Heart right ventricle (tissue), 16 donors: ENCODE results near the gene RUVBL2. TPM values are rescaled to one million over a fixed set of nuclear protein-coding genes. Genes with fewer than 3 reads are reported as not detected.
A peak's percentile ranks its signal among the peaks of the same experiment; 100 is the strongest.

Experiments
- ATAC-seq, 8 donors: fragments of 200-7000 bp; cut with Tn5 transposase; one replicate each; pipeline ENCODE4 v1.9.1; 2020; ENCODE audit warnings: mild to moderate bottlenecking in 8 of 8, moderate library complexity in 8 of 8, moderate number of reproducible peaks in 1 of 8
- DNase-seq, 2 donors: peaks; one replicate each; pipeline ENCODE4 v3.0.0-alpha.2; 2020
- H3K27ac ChIP-seq, 10 donors: fragments of 200-600 bp; sonication (generic) in 2 of 10; one replicate each; pipeline versions ENCODE4 v1.5.0 to v1.8.0; 2020 to 2022; ENCODE audit warnings: mild to moderate bottlenecking in 3 of 10
- H3K27me3 ChIP-seq, 7 donors: fragments of 200-600 bp; one replicate each; pipeline ENCODE4 v1.8.0; 2021 to 2022; ENCODE audit warnings: mild to moderate bottlenecking in 2 of 7
- H3K36me3 ChIP-seq, 9 donors: fragments of 200-600 bp; sonication (generic) in 1 of 9; one replicate each; pipeline versions ENCODE4 v1.5.0 to v1.8.0; 2020 to 2022; ENCODE audit warnings: mild to moderate bottlenecking in 2 of 9
- H3K4me1 ChIP-seq, 9 donors: fragments of 200-600 bp; sonication (generic) in 1 of 9; one replicate each; pipeline versions ENCODE4 v1.5.0 to v1.8.0; 2020 to 2022; ENCODE audit warnings: mild to moderate bottlenecking in 4 of 9
- H3K4me3 ChIP-seq, 10 donors: fragments of 200-600 bp; sonication (generic) in 2 of 10; one replicate each; pipeline versions ENCODE4 v1.5.0 to v1.8.0; 2020 to 2022; ENCODE audit warnings: mild to moderate bottlenecking in 7 of 10, moderate library complexity in 2 of 10
- H3K9me3 ChIP-seq, 11 donors: fragments of 200-600 bp in 10 of 11; sonication (generic) in 2 of 11; one replicate each; pipeline versions ENCODE4 v1.5.0 to v1.8.0; 2013 to 2022; ENCODE audit warnings: mild to moderate bottlenecking in 2 of 11, control low read depth in 1 of 11, moderate library complexity in 1 of 11
- CTCF ChIP-seq, 9 donors: fragments of 200-600 bp; sonication (generic) in 2 of 9; IDR thresholded peaks; one replicate each; pipeline versions ENCODE4 v1.5.0 to v1.8.0; 2021 to 2022; ENCODE audit warnings: antibody characterized with exemption in 9 of 9, mild to moderate bottlenecking in 5 of 9, moderate library complexity in 1 of 9
- WGBS, 2 donors: extraction: QIAGEN DNeasy Blood & Tissue Kit; methylation state at CpG; one replicate each; pipeline ENCODE4 v1.1.7; 2013; ENCODE audit warnings: inconsistent platforms in 1 of 2; 5-methylcytosine and 5-hydroxymethylcytosine counted together
- intact Hi-C, 10 donors: fragments of 100-400 bp; cut with DNase I; formaldehyde crosslinking; loops; one replicate each; pipeline versions ENCODE4 v1.11.1 to v1.14.2; 2022
- polyA plus RNA-seq, 2 donors: library from polyadenylated mRNA; stranded (reverse); fragments of 200-250 nt; gene quantifications; one replicate each; pipeline ENCODE4 v1.2.3, GENCODE V29; 2013
- total RNA-seq, 10 donors: library from RNA; stranded (reverse); fragmentation: NEBNext Ultra II Directional in 3 of 10; extraction: Animal tissue kit (Norgen Biotek cat#: 25700) in 3 of 10; gene quantifications; one replicate each; pipeline versions ENCODE4 v1.2.1 to v1.2.4, GENCODE V29; 2021 to 2023
- donor health status: Arrhythmogenic right ventricular cardiomyopathy.
- donor health status: ischemic (EF 13 %, LVEDD 7.1; RV severe dilation, severe dysfunction).
- donor health status: healthy with polysubstance abuse.
- donor health status: DM: no; HTN: yes; CAD: no.
- donor health status: DM: no; HTN: no; CAD: no.
- donor health status: ischemic (EF 25% LVEDD 6.9; RV normal size, moderate dysfunction).
- donor health status: ischemic (EF 25% LVEDD 5.7; RV mildly dilated, moderate dysfunction).
- donor health status: healthy.
- donor health status: DM: yes; HTN: yes; CAD: no.
- donor health status: Ischemic cardiomyopathy.
- donor health status: ischemic (EF 35%, LVEDD 5.7; RV mildly dilated, moderate dysfunction).
- donor health status: nonischemic (EF 11% LVEDD 7.7; RV severe dilation, severe dysfunction).
- donor health status: DM: yes; HTN: yes; CAD: no.
- donor health status: PGD.
- donor health status: ischemic (EF 29% LVEDD 5.4; RV normal size, mild dysfunction).
- donor health status: nonischemic (EF 23%, LVEDD 6.1; RV moderate dilation, normal function).

RUVBL2 gene
- total and polyA plus RNA-seq, 12 donors = 40.1 to 108 (median 49.8) TPM

- no peak for DNase-seq
- TF ChIP-seq CTCF (IDR thresholded peaks at IDR 0.05) = no peak
- no peak overlapping the region for H3K4me3 ChIP-seq
- WGBS, 2 donors = 53 to 59% methylated on average over 9 of the region's 9 CpGs
- peaks cover 0 to 26% (median 23%) of the 10 kb centered on the region in 9 donors for H3K4me1 ChIP-seq
- no peaks in the 10 kb centered on the region for H3K36me3 ChIP-seq
- intact Hi-C loops = no loop called here
- no peak for ATAC-seq
- peaks cover 0 to 77% (median 39%) of the 10 kb centered on the region in 7 donors for H3K27me3 ChIP-seq
- H3K27ac ChIP-seq = no peak overlapping the region
- no peaks in the 10 kb centered on the region for H3K9me3 ChIP-seq
Measured at GRCh38 chr19:49059053-49059452, 65.4 kb downstream of the RUVBL2 start.

GRCh38 chr19:49061000-49061399 lies 67.3 kb downstream of the RUVBL2 start:
- Histone ChIP-seq H3K27ac (no peak overlapping the region), H3K4me1 (peaks cover 0 to 42% (median 26%) of the 10 kb centered on the region in 9 donors), H3K4me3 (no peak overlapping the region), H3K9me3 (no peaks in the 10 kb centered on the region), H3K27me3 (peaks cover 0 to 86% (median 54%) of the 10 kb centered on the region in 7 donors), H3K36me3 (no peaks in the 10 kb centered on the region)
- intact Hi-C loops = no loop called here
- ATAC-seq (no peak), DNase-seq (no peak)
- no peak for TF ChIP-seq CTCF (IDR thresholded peaks at IDR 0.05)
- WGBS, 2 donors = 99 to 100% methylated on average over 2 of the region's 2 CpGs

GRCh38 chr19:49061445-49061844 lies 67.8 kb downstream of the RUVBL2 start:
- Histone ChIP-seq H3K27me3 (peaks cover 0 to 86% (median 54%) of the 10 kb centered on the region in 7 donors), H3K9me3 (no peaks in the 10 kb centered on the region), H3K36me3 (no peaks in the 10 kb centered on the region), H3K4me1 (peaks cover 0 to 39% (median 22%) of the 10 kb centered on the region in 9 donors), H3K27ac (no peak overlapping the region), H3K4me3 (no peak overlapping the region)
- WGBS, 2 donors = 81 to 86% methylated on average over 25 of the region's 25 CpGs
- ATAC-seq (no peak), DNase-seq (no peak)
- no peak for TF ChIP-seq CTCF (IDR thresholded peaks at IDR 0.05)
- intact Hi-C loops = no loop called here

GRCh38 chr19:49064029-49064629 lies 70.4 kb downstream of the RUVBL2 start:
- peak in 3 of 8 donors; percentile 10 to 47 (median 28) for ATAC-seq
- intact Hi-C loops = no loop called here
- H3K4me3 ChIP-seq = no peak overlapping the region
- H3K9me3 ChIP-seq = no peaks in the 10 kb centered on the region
- TF ChIP-seq CTCF (IDR thresholded peaks at IDR 0.05) = no peak
- H3K27ac ChIP-seq = no peak overlapping the region
- WGBS, 2 donors = 47 to 54% methylated on average over 10 of the region's 10 CpGs
- H3K4me1 ChIP-seq = peaks cover 0 to 22% (median 9%) of the 10 kb centered on the region in 9 donors
- H3K27me3 ChIP-seq = peaks cover 0 to 83% (median 47%) of the 10 kb centered on the region in 7 donors
- H3K36me3 ChIP-seq = no peaks in the 10 kb centered on the region
- no peak for DNase-seq
